B cell (primary cell): Measurements from ENCODE around the gene SNAPC1. TPM values are rescaled to one million over a fixed set of nuclear protein-coding genes. Genes with fewer than 3 reads are reported as not detected.

Experiments
- ATAC-seq: fragments of 200-7000 bp; cut with Tn5 transposase; one replicate; pipeline ENCODE4 v1.10.0; 2021; ENCODE audit warnings: low read depth, mild to moderate bottlenecking, moderate number of reproducible peaks, moderate library complexity
- CTCF ChIA-PET: fragments of 350-600 bp; sonication (Branson Sonifier 250); formaldehyde crosslinking; loops from one replicate; lab custom pipeline; 2021; ENCODE audit warnings: antibody characterized with exemption, inconsistent platforms; lab: Charles Lee
- POLR2A ChIA-PET: fragments of 350-600 bp; sonication (Branson Sonifier 250); formaldehyde crosslinking; loops from one replicate; lab custom pipeline; 2021; ENCODE audit warnings: antibody characterized with exemption; lab: Charles Lee
- DNase-seq: peaks from one replicate; pipeline ENCODE4 v3.0.0; 2013
- H2AFZ ChIP-seq: 2 replicates; pipeline ENCODE4 v1.6.1; 2012; ENCODE audit warnings: mild to moderate bottlenecking, low read depth, low read length; ENCODE audit not compliant: insufficient read depth, poor library complexity, severe bottlenecking
- H3K27ac ChIP-seq, 2 donors: 1 replicate in 1 of 2; 2 replicates in 1 of 2; pipeline ENCODE4 v1.5.1; 2012 to 2013; ENCODE audit warnings: low read length in 2 of 2, mild to moderate bottlenecking in 2 of 2, moderate library complexity in 1 of 2
- H3K27me3 ChIP-seq, 4 experiments: fragments of 200-600 bp in 1 of 4; sonication (generic) in 1 of 4; replicated peaks in 1 of 4; 1 replicate in 2 of 4; 2 replicates in 2 of 4; pipeline versions ENCODE4 v1.6.1 to v1.7.0; 2013 to 2016; ENCODE audit warnings: low read length in 3 of 4, mild to moderate bottlenecking in 2 of 4, mixed read lengths in 1 of 4, moderate library complexity in 1 of 4; ENCODE audit not compliant: insufficient read depth in 4 of 4, control insufficient read depth in 3 of 4; ENCODE audit errors: control extremely low read depth in 1 of 4
- H3K36me3 ChIP-seq, 2 experiments: replicated peaks in 1 of 2; 1 replicate in 1 of 2; 2 replicates in 1 of 2; pipeline versions ENCODE4 v1.6.1 to v1.7.1; 2013; ENCODE audit warnings: low read length in 1 of 2; ENCODE audit not compliant: insufficient read depth in 2 of 2, control insufficient read depth in 1 of 2; ENCODE audit errors: control extremely low read depth in 1 of 2, extremely low read depth in 1 of 2
- H3K4me1 ChIP-seq, 2 donors: fragments of 200-600 bp in 1 of 2; sonication (generic) in 1 of 2; 1 replicate in 1 of 2; 2 replicates in 1 of 2; pipeline versions ENCODE4 v1.5.1 to v1.6.1; 2013 to 2017; ENCODE audit warnings: low read length in 2 of 2; ENCODE audit not compliant: control insufficient read depth in 2 of 2, insufficient read depth in 2 of 2
- H3K4me2 ChIP-seq: replicated peaks from 2 replicates; pipeline ENCODE3; 2012; ENCODE audit warnings: mild to moderate bottlenecking, low read depth, low read length; ENCODE audit not compliant: poor library complexity, severe bottlenecking
- H3K4me3 ChIP-seq, 5 experiments: fragments of 200-600 bp in 1 of 5; sonication (generic) in 1 of 5; 1 replicate in 3 of 5; 2 replicates in 2 of 5; pipeline versions ENCODE4 v1.5.1 to v1.7.0; 2011 to 2016; ENCODE audit warnings: low read length in 4 of 5, mild to moderate bottlenecking in 4 of 5, low read depth in 2 of 5, control low read depth in 1 of 5, moderate library complexity in 1 of 5; ENCODE audit not compliant: insufficient read depth in 1 of 5; ENCODE audit errors: control extremely low read depth in 1 of 5, extremely low read depth in 1 of 5
- H3K79me2 ChIP-seq: fragments of 200-600 bp; sonication (generic); one replicate; pipeline ENCODE4 v1.6.0; 2016; ENCODE audit warnings: low read length; ENCODE audit not compliant: control insufficient read depth, insufficient read depth
- H3K9ac ChIP-seq: fragments of 200-600 bp; sonication (generic); 2 replicates; pipeline ENCODE4 v1.6.1; 2017; ENCODE audit warnings: mild to moderate bottlenecking, low read length, moderate library complexity
- H3K9me3 ChIP-seq, 3 donors: one replicate each; pipeline versions ENCODE4 v1.6.1 to v1.7.1; 2013; ENCODE audit warnings: low read length in 2 of 3; ENCODE audit not compliant: control insufficient read depth in 2 of 3, insufficient read depth in 1 of 3; ENCODE audit errors: control extremely low read depth in 1 of 3
- H4K20me1 ChIP-seq: 2 replicates; pipeline ENCODE4 v1.6.0; 2012; ENCODE audit warnings: mild to moderate bottlenecking, low read length; ENCODE audit not compliant: insufficient read depth, control insufficient read depth, poor library complexity, severe bottlenecking
- H3K27ac Mint-ChIP-seq: one replicate; pipeline ENCODE4 v1.8.0; 2021; ENCODE audit warnings: mixed read lengths
- H3K27me3 Mint-ChIP-seq: one replicate; pipeline ENCODE4 v1.8.0; 2021; ENCODE audit warnings: mixed read lengths
- H3K4me1 Mint-ChIP-seq: one replicate; pipeline ENCODE4 v1.8.0; 2021; ENCODE audit warnings: mixed read lengths
- H3K4me3 Mint-ChIP-seq: one replicate; pipeline ENCODE4 v1.8.0; 2021; ENCODE audit warnings: mixed read lengths
- H3K9me3 Mint-ChIP-seq: one replicate; pipeline ENCODE4 v1.8.0; 2022; ENCODE audit warnings: mixed read lengths; ENCODE audit not compliant: insufficient read depth
- CTCF ChIP-seq: fragments of 200-600 bp; IDR thresholded peaks from one replicate; pipeline ENCODE4 v1.8.0; 2022; ENCODE audit warnings: antibody characterized with exemption, mild to moderate bottlenecking
- EZH2 ChIP-seq: IDR thresholded peaks from 2 replicates; pipeline ENCODE4 v1.6.1; 2012; ENCODE audit warnings: borderline replicate concordance, low read depth, mild to moderate bottlenecking, moderate library complexity, low read length; ENCODE audit not compliant: insufficient read depth, poor library complexity, severe bottlenecking
- WGBS: methylation state at CpG from one replicate; pipeline ENCODE4 v1.1.5; 2013; ENCODE audit warnings: missing lambda C conversion rate; ENCODE audit not compliant: insufficient coverage; 5-methylcytosine and 5-hydroxymethylcytosine counted together
- intact Hi-C: fragments of 100-400 bp; cut with micrococcal nuclease; formaldehyde crosslinking; loops from one replicate; pipeline ENCODE4 v1.10.0; 2022
- polyA plus RNA-seq: library from polyadenylated mRNA; depleted of rRNA; stranded (reverse); fragments of >200 nt; gene quantifications from 2 replicates; pipeline ENCODE4 v1.2.3, GENCODE V29; 2012
- total RNA-seq, 2 donors: library from RNA; stranded (reverse); fragments of 120-200 nt in 1 of 2; gene quantifications; 1 replicate in 1 of 2; 2 replicates in 1 of 2; pipeline versions ENCODE4 v1.2.3 to v1.2.4, GENCODE V29; 2013 to 2022

The SNAPC1 gene
- total and polyA plus RNA-seq, 2 donors (not counting 1 experiment from before 2014, with no cell fraction given) = 2.6 to 7.1 TPM

- Histone ChIP-seq H3K27me3 (no peaks in the 10 kb centered on the region), H4K20me1 (no peaks in the 10 kb centered on the region), H3K9me3 (no peaks in the 10 kb centered on the region), H3K4me2 (no peak overlapping the region), H2AFZ (no peak overlapping the region), H3K36me3 (peaks cover 12 to 37% of the 10 kb centered on the region in 2 experiments), H3K27ac (peak overlapping the region in 1 of 2 donors; percentile 17), H3K4me3 (no peak overlapping the region), H3K79me2 (no peaks in the 10 kb centered on the region), H3K4me1 (peaks cover 25 to 27% of the 10 kb centered on the region in 2 donors), H3K9ac (no peak overlapping the region)
- CTCF ChIA-PET = interaction anchor here (0.8 to 4.0 kb wide), 7 partner anchors 13 to 377 kb away, joined by 3 to 21 read pairs (median 4); partner anchors contain the start of gene SNAPC1
- WGBS = 29% methylated on average over 1 of the region's 3 CpGs
- TF ChIP-seq CTCF (no peak), EZH2 (no peak)
- intact Hi-C loops = no loop called here
- peaks cover 39% of the 10 kb centered on the region for H3K4me1 Mint-ChIP-seq
- H3K4me3 Mint-ChIP-seq = no peak overlapping the region
- no peak for ATAC-seq
- no peak for DNase-seq
- H3K27me3 Mint-ChIP-seq = no peaks in the 10 kb centered on the region
- no peak overlapping the region for H3K27ac Mint-ChIP-seq
- no peaks in the 10 kb centered on the region for H3K9me3 Mint-ChIP-seq
- POLR2A ChIA-PET = interaction anchor here (0.6 to 0.9 kb wide), 3 partner anchors 12 to 226 kb away, joined by 3 to 5 read pairs (median 3); partner anchors contain the start of gene SNAPC1
Observed at GRCh38 chr14:61749264-61749663, 13.0 kb upstream of the SNAPC1 start.

- TF ChIP-seq CTCF (no peak), EZH2 (no peak)
- Histone ChIP-seq H3K79me2 (no peaks in the 10 kb centered on the region), H3K9ac (no peak overlapping the region), H3K36me3 (peaks cover 12 to 33% of the 10 kb centered on the region in 2 experiments), H3K27me3 (no peaks in the 10 kb centered on the region), H3K4me2 (no peak overlapping the region), H3K9me3 (no peaks in the 10 kb centered on the region), H3K4me3 (no peak overlapping the region), H2AFZ (no peak overlapping the region), H3K4me1 (peaks cover 25 to 27% of the 10 kb centered on the region in 2 donors), H3K27ac (no peak overlapping the region), H4K20me1 (no peaks in the 10 kb centered on the region)
- ChIA-PET CTCF (interaction anchor here (1.0 to 4.0 kb wide), 7 partner anchors 15 to 377 kb away, joined by 3 to 21 read pairs (median 4); no protein-coding TSS in a partner anchor), POLR2A (interaction anchor here (0.9 kb wide), 1 partner anchor 12 kb away, joined by 5 read pairs; the partner anchor contains the start of gene SNAPC1)
- no peak for ATAC-seq
- intact Hi-C loops = loop anchor here (2.0 to 10.0 kb wide), 4 partner anchors 53 to 1658 kb away; partner anchors contain the start of gene PCNX4
- H3K9me3 Mint-ChIP-seq = no peaks in the 10 kb centered on the region
- H3K27ac Mint-ChIP-seq = no peak overlapping the region
- 94% methylated on average over 2 of the region's 3 CpGs for WGBS
- no peak for DNase-seq
- peaks cover 44% of the 10 kb centered on the region for H3K4me1 Mint-ChIP-seq
- H3K27me3 Mint-ChIP-seq = no peaks in the 10 kb centered on the region
- no peak overlapping the region for H3K4me3 Mint-ChIP-seq
Observed at GRCh38 chr14:61749867-61750266, 12.4 kb upstream of the SNAPC1 start.
